Measurements from ENCODE around the gene CCSAP. TPM values are rescaled to one million over a fixed set of nuclear protein-coding genes. Genes with fewer than 3 reads are reported as not detected.

Gene CCSAP
- total RNA-seq, 1 experiment from 2014 or later = 39.0 TPM

DNA sequence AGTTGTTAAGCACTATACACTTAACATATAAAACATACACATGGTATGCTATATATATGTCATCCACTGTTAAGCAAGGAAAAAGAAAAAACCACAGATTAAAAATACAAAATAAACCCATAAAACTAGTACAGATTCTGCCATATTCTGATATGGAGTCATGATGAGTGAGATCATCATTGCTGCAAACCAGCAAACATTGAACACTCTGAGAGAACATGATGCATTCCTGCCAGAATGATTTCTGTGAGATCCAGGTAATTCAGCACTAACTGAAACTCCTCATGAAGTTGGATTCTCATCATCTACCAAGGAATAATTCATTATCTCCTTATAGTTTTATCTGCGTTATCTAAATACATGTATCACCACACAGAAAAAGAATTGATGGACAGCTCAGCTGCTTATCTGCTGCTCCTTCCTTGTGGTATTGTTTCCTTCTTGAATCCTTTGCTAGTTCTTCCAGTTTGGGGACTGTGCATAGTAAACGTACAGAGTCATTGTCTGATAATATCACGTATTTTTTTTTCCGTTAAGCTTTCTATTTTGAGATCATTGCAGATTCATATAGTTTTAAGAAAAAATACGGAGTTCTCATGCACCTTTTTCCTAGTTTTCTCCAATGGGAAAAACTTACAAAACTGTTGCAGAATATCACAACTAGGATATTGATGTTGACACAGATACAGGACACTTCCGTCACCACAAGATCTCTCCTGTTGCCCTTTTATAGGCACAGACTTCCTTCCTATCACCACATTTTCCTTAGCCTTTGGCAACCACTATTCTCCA is 62.6 kb downstream of the CCSAP start:
- Histone ChIP-seq H3K27ac (no peak overlapping the region), H3K9me3 (replicated peaks) (no peaks in the 10 kb centered on the region), H3K4me3 (no peak overlapping the region), H3K36me3 (no peaks in the 10 kb centered on the region), H3K27me3 (no peaks in the 10 kb centered on the region), H3K4me1 (no peaks in the 10 kb centered on the region)
- DNase-seq = no peak

DNA sequence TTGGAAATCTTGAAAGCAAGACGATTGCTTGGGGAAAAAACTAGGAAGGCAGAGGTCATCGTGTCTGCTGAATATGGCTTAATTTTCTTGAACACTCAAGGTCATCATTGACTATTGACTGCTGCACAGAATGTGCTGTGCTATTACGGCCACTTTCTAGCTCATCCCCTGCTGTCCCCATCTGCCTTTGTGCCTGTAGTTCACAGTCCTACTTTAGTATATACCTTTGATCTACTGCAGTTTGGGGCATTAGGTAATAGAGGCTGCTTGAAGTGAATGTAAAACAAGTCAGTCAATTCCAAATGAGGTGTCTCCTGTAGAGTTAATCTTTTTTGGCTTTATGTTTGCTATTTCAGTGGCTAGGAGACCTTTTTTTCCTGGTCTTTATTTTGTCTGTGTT is 63.6 kb downstream of the CCSAP start:
- H3K9me3 ChIP-seq (replicated peaks) = no peaks in the 10 kb centered on the region
- no peak overlapping the region for H3K4me3 ChIP-seq
- H3K36me3 ChIP-seq = no peaks in the 10 kb centered on the region
- H3K27ac ChIP-seq = no peak overlapping the region
- DNase-seq = no peak
- no peaks in the 10 kb centered on the region for H3K4me1 ChIP-seq
- no peaks in the 10 kb centered on the region for H3K27me3 ChIP-seq

GRCh38 chr1:229278120-229278741 is 64.6 kb downstream of the CCSAP start:
- Histone ChIP-seq H3K4me1 (no peaks in the 10 kb centered on the region), H3K36me3 (no peaks in the 10 kb centered on the region), H3K27ac (no peak overlapping the region), H3K9me3 (replicated peaks) (no peaks in the 10 kb centered on the region), H3K4me3 (no peak overlapping the region), H3K27me3 (no peaks in the 10 kb centered on the region)
- DNase-seq = no peak

- Histone ChIP-seq H3K27ac (no peak overlapping the region), H3K27me3 (no peaks in the 10 kb centered on the region), H3K4me1 (peaks cover 12% of the 10 kb centered on the region; the same call in 1 of the 2 replicates), H3K36me3 (no peaks in the 10 kb centered on the region), H3K4me3 (no peak overlapping the region), H3K9me3 (replicated peaks) (no peaks in the 10 kb centered on the region)
- no peak for DNase-seq
Measured at GRCh38 chr1:229275005-229275404, 67.8 kb downstream of the CCSAP start.

DNA sequence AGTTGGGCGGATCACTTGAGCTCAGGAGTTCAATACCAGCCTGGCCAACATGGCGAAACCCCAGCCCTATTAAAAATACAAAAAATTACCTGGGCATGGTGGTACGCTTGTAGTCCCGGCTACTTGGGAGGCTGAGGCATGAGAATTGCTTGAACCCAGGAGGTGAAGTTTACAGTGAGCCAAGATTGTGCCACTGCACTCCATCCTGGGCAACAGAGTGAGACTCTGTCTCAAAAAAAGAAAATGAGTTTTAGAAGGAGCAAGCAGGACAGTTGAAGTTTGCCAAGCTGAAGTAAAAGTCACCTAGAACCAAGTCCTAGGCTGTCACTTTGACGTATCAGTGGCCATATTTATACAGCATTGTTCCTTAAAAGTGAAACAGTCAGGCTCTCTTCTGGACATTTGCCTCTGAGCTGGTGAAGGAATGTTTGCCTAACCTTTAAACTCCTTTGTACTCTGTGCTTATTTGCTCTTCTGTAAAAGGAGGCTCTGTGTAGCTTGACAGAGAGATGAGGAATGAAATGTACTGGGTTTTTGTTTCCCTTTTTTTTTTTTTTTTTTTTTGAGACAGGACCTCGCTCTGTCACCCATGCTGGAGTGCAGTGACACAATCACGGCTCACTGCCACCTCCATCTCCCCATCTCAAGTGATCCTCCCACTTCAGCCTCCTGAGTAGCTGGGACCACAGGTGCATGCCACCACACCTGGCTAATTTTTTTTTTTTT is 69.2 kb downstream of the CCSAP start:
- Histone ChIP-seq H3K9me3 (replicated peaks) (no peaks in the 10 kb centered on the region), H3K27ac (no peak overlapping the region), H3K4me1 (peaks cover 12% of the 10 kb centered on the region; the same call in 1 of the 2 replicates), H3K27me3 (no peaks in the 10 kb centered on the region), H3K4me3 (no peak overlapping the region), H3K36me3 (no peaks in the 10 kb centered on the region)
- no peak for DNase-seq

GRCh38 chr1:229272164-229273158 is 70.4 kb downstream of the CCSAP start:
- H3K27me3 ChIP-seq = no peaks in the 10 kb centered on the region
- peak in 1 of 2 experiments; percentile 36 for DNase-seq
- no peak overlapping the region for H3K27ac ChIP-seq
- no peaks in the 10 kb centered on the region for H3K9me3 ChIP-seq (replicated peaks)
- H3K4me1 ChIP-seq = peaks cover 12% of the 10 kb centered on the region; the same call in 1 of the 2 replicates
- H3K36me3 ChIP-seq = no peaks in the 10 kb centered on the region
- H3K4me3 ChIP-seq = peak overlapping the region; percentile 88

DNA sequence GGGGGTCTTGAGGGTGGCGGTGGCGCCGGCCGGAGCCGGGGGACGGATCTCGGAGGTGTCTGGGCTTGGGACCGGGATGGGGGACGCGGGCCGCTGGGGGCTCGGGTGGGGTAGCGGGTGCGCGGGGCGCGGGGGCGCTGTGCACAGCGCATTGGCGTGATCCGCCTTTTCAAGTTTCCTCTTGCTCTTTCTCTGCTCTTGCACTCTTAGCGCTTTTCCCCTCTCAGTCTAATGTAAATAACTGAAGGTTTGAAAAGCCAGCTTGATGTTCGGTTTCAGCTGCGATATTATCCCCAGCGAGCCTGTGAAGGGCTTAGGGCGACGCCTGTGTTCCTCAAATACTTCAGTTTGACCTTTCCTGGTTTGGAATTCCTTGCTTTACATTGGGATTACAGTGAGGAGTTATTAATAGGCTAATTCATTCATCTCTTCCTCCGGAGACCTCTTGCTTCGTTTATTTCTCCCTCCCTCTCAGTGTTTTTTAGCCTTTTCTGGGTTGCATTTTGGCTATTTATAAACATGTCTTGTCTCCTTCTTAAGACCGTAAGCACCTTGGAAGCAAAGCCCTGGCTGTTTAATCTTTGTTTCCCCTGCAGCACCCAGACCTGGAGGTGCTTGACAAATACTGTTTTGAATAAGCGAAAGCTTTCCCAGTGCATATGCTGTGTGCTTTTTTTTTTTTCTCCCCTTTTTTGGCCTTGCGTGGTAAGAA is 71.2 kb downstream of the CCSAP start:
- Histone ChIP-seq H3K4me3 (peak overlapping the region; percentile 88), H3K27me3 (no peaks in the 10 kb centered on the region), H3K9me3 (replicated peaks) (no peaks in the 10 kb centered on the region), H3K4me1 (peaks cover 12% of the 10 kb centered on the region; the same call in 1 of the 2 replicates), H3K27ac (no peak overlapping the region), H3K36me3 (no peaks in the 10 kb centered on the region)
- DNase-seq = peak; percentile 28 to 51

Other genes starting within 250 kb of the CCSAP start
- gene RAB4A, start 71.9 kb downstream of the CCSAP start, total RNA-seq (2014; rRNA removed; shearing (Covaris generic)) = 28.5 and 31.3 TPM in 2 replicates
- 0.15 and 0.93 TPM in 2 replicates for gene ACTA1, start 91.0 kb upstream of the CCSAP start, total RNA-seq (2014; rRNA removed; shearing (Covaris generic))
- gene NUP133, start 165.3 kb upstream of the CCSAP start, total RNA-seq (2014; rRNA removed; shearing (Covaris generic)) = 52.4 and 54.0 TPM in 2 replicates
- gene ABCB10, start 215.7 kb upstream of the CCSAP start, total RNA-seq (2014; rRNA removed; shearing (Covaris generic)) = 14.9 and 18.3 TPM in 2 replicates

All from SJCRH30 (cell line).